ENCODE results near the gene NKX2-3. TPM values are rescaled to one million over a fixed set of nuclear protein-coding genes. Genes with fewer than 3 reads are reported as not detected.
A peak's percentile ranks its signal among the peaks of the same experiment; 100 is the strongest.

NKX2-3 gene
- total and polyA plus RNA-seq, 4 donors: not detected

GRCh38 chr10:99489271-99489670, 43.5 kb upstream of the NKX2-3 start:
- H3K27me3 ChIP-seq (ENCODE audit: control insufficient read depth in 3 of 3, insufficient read depth in 3 of 3, low read length in 2 of 3): peaks cover 3 to 35% (median 13%) of the 10 kb centered on the region in 3 donors
- ATAC-seq (ENCODE audit: insufficient read depth, low FRiP score) (no peak), DNase-seq (no peak)
- no peaks in the 10 kb centered on the region for H3K9me3 ChIP-seq (ENCODE audit: control insufficient read depth in 4 of 4, insufficient read depth in 3 of 4, low read length in 3 of 4)
- H3K9ac ChIP-seq (ENCODE audit: insufficient read depth in 1 of 2, low read length in 2 of 2): no peak overlapping the region
- H3K27ac ChIP-seq (ENCODE audit: low read depth in 1 of 2, low read length in 1 of 2): no peak overlapping the region
- H3K4me1 ChIP-seq (ENCODE audit: control insufficient read depth in 5 of 5, insufficient read depth in 5 of 5, low read length in 5 of 5): no peaks in the 10 kb centered on the region
- H3K36me3 ChIP-seq (ENCODE audit: control insufficient read depth in 4 of 4, insufficient read depth in 4 of 4, low read length in 4 of 4): no peaks in the 10 kb centered on the region
- no peak for TF ChIP-seq CTCF (IDR thresholded peaks at IDR 0.05; ENCODE audit: control extremely low read depth, extremely low read depth)
- 17 to 40% methylated on average over 3 of the region's 3 CpGs for WGBS, 2 donors
- H3K4me3 ChIP-seq: no peak overlapping the region

- no peak for TF ChIP-seq CTCF (IDR thresholded peaks at IDR 0.05; ENCODE audit: control extremely low read depth, extremely low read depth)
- Histone ChIP-seq H3K27me3 (ENCODE audit: control insufficient read depth in 3 of 3, insufficient read depth in 3 of 3, low read length in 2 of 3) (peaks cover 0 to 3% (median 2%) of the 10 kb centered on the region in 3 donors), H3K4me3 (no peak overlapping the region), H3K9ac (ENCODE audit: insufficient read depth in 1 of 2, low read length in 2 of 2) (no peak overlapping the region), H3K4me1 (ENCODE audit: control insufficient read depth in 5 of 5, insufficient read depth in 5 of 5, low read length in 5 of 5) (no peaks in the 10 kb centered on the region), H3K36me3 (ENCODE audit: control insufficient read depth in 4 of 4, insufficient read depth in 4 of 4, low read length in 4 of 4) (no peaks in the 10 kb centered on the region), H3K9me3 (ENCODE audit: control insufficient read depth in 4 of 4, insufficient read depth in 3 of 4, low read length in 3 of 4) (peaks cover 0 to 6% (median 4%) of the 10 kb centered on the region in 4 donors), H3K27ac (ENCODE audit: low read depth in 1 of 2, low read length in 1 of 2) (no peak overlapping the region)
- ATAC-seq (ENCODE audit: insufficient read depth, low FRiP score) (no peak), DNase-seq (peak in 1 of 3 donors; percentile 22)
- WGBS, 2 donors: 46 to 47% methylated on average over 6 of the region's 6 CpGs
Measured at GRCh38 chr10:99497343-99498025, 35.3 kb upstream of the NKX2-3 start.

- WGBS, 2 donors: 91 to 94% methylated on average over 1 of the region's 1 CpG
- Histone ChIP-seq H3K4me1 (ENCODE audit: control insufficient read depth in 5 of 5, insufficient read depth in 5 of 5, low read length in 5 of 5) (no peaks in the 10 kb centered on the region), H3K9me3 (ENCODE audit: control insufficient read depth in 4 of 4, insufficient read depth in 3 of 4, low read length in 3 of 4) (no peaks in the 10 kb centered on the region), H3K9ac (ENCODE audit: insufficient read depth in 1 of 2, low read length in 2 of 2) (no peak overlapping the region), H3K27me3 (ENCODE audit: control insufficient read depth in 3 of 3, insufficient read depth in 3 of 3, low read length in 2 of 3) (peaks cover 0 to 35% (median 12%) of the 10 kb centered on the region in 3 donors), H3K27ac (ENCODE audit: low read depth in 1 of 2, low read length in 1 of 2) (no peak overlapping the region), H3K36me3 (ENCODE audit: control insufficient read depth in 4 of 4, insufficient read depth in 4 of 4, low read length in 4 of 4) (no peaks in the 10 kb centered on the region), H3K4me3 (no peak overlapping the region)
- DNase-seq (no peak), ATAC-seq (ENCODE audit: insufficient read depth, low FRiP score) (no peak)
- TF ChIP-seq CTCF (IDR thresholded peaks at IDR 0.05; ENCODE audit: control extremely low read depth, extremely low read depth): no peak
Measured at GRCh38 chr10:99506416-99506815, 26.3 kb upstream of the NKX2-3 start.

- no peak overlapping the region for H3K27ac ChIP-seq (ENCODE audit: low read depth in 1 of 2, low read length in 1 of 2)
- DNase-seq (no peak), ATAC-seq (ENCODE audit: insufficient read depth, low FRiP score) (no peak)
- H3K9me3 ChIP-seq (ENCODE audit: control insufficient read depth in 4 of 4, insufficient read depth in 3 of 4, low read length in 3 of 4): no peaks in the 10 kb centered on the region
- H3K4me3 ChIP-seq: no peak overlapping the region
- no peak for TF ChIP-seq CTCF (IDR thresholded peaks at IDR 0.05; ENCODE audit: control extremely low read depth, extremely low read depth)
- peaks cover 0 to 33% (median 13%) of the 10 kb centered on the region in 3 donors for H3K27me3 ChIP-seq (ENCODE audit: control insufficient read depth in 3 of 3, insufficient read depth in 3 of 3, low read length in 2 of 3)
- H3K9ac ChIP-seq (ENCODE audit: insufficient read depth in 1 of 2, low read length in 2 of 2): no peak overlapping the region
- H3K4me1 ChIP-seq (ENCODE audit: control insufficient read depth in 5 of 5, insufficient read depth in 5 of 5, low read length in 5 of 5): no peaks in the 10 kb centered on the region
- no peaks in the 10 kb centered on the region for H3K36me3 ChIP-seq (ENCODE audit: control insufficient read depth in 4 of 4, insufficient read depth in 4 of 4, low read length in 4 of 4)
Measured at GRCh38 chr10:99507265-99507664, 25.5 kb upstream of the NKX2-3 start.
